Cerebellar cortex (tissue), 1 donor: Measurements from ENCODE around the gene SLC39A2.
"Not testable (repeated sequence)": the region's sequence is repeated elsewhere in the genome, so short reads cannot be mapped to it uniquely, and the experiment has no call there.

Experiments
- DNase-seq: peaks from one replicate; pipeline ENCODE4 v3.0.0-alpha.2; 2015; ENCODE audit warnings: low spot score

SLC39A2 gene

GRCh38 chr14:20997115-20997514 is 2.0 kb upstream of the SLC39A2 start:
- DNase-seq = no peak

GRCh38 chr14:20997564-20997963 is 1.5 kb upstream of the SLC39A2 start:
- no peak for DNase-seq

GRCh38 chr14:20998139-20998538 is 954 bp upstream of the SLC39A2 start:
- no peak for DNase-seq

GRCh38 chr14:20999591-20999990 is 498 bp downstream of the SLC39A2 start:
- DNase-seq = no peak

- DNase-seq = no peak
Measured at GRCh38 chr14:21001218-21001617, 2.1 kb downstream of the SLC39A2 start.

GRCh38 chr14:21003788-21004346 is 4.8 kb downstream of the SLC39A2 start:
- no peak for DNase-seq

- DNase-seq = not testable (repeated sequence)
Measured at GRCh38 chr14:21009721-21010120, 10.6 kb downstream of the SLC39A2 start.

- DNase-seq = no peak
Measured at GRCh38 chr14:21011136-21011535, 12.0 kb downstream of the SLC39A2 start.

GRCh38 chr14:21014761-21015190 is 15.7 kb downstream of the SLC39A2 start:
- peak; percentile 95 for DNase-seq

GRCh38 chr14:21015312-21015711 is 16.2 kb downstream of the SLC39A2 start:
- DNase-seq = no peak

- DNase-seq = no peak
Measured at GRCh38 chr14:21016413-21017190, 17.5 kb downstream of the SLC39A2 start.

- DNase-seq = no peak
Measured at GRCh38 chr14:21017528-21018245, 18.6 kb downstream of the SLC39A2 start.

GRCh38 chr14:21018286-21018685 is 19.2 kb downstream of the SLC39A2 start:
- no peak for DNase-seq

GRCh38 chr14:21018781-21019180 is 19.7 kb downstream of the SLC39A2 start:
- no peak for DNase-seq

- no peak for DNase-seq
Measured at GRCh38 chr14:21019366-21019765, 20.3 kb downstream of the SLC39A2 start.

GRCh38 chr14:21020977-21021545 is 22.0 kb downstream of the SLC39A2 start:
- DNase-seq = no peak

- DNase-seq = no peak
Measured at GRCh38 chr14:21022686-21023085, 23.6 kb downstream of the SLC39A2 start.

- no peak for DNase-seq
Measured at GRCh38 chr14:21023174-21023573, 24.1 kb downstream of the SLC39A2 start.

GRCh38 chr14:21023817-21024584 is 24.9 kb downstream of the SLC39A2 start:
- no peak for DNase-seq

GRCh38 chr14:21024585-21025370 is 25.7 kb downstream of the SLC39A2 start, which contains the start of gene NDRG2:
Gene NDRG2 (minus strand): TSS chr14:21025061. CDS start chr14:21023315, 1,746 bp downstream.
- peak; percentile 22 for DNase-seq
